ENCODE results near the gene SLC9A9.

- TF ChIP-seq CTCF (IDR thresholded peaks at IDR 0.05) (no peak), POLR2A (IDR thresholded peaks at IDR 0.05) (no peak)
Observed at GRCh38 chr3:143600756-143601718, 247.2 kb downstream of the SLC9A9 start.

All from uterus (tissue), 2 donors.